ENCODE results near the gene TACC3.

TACC3 gene

DNA sequence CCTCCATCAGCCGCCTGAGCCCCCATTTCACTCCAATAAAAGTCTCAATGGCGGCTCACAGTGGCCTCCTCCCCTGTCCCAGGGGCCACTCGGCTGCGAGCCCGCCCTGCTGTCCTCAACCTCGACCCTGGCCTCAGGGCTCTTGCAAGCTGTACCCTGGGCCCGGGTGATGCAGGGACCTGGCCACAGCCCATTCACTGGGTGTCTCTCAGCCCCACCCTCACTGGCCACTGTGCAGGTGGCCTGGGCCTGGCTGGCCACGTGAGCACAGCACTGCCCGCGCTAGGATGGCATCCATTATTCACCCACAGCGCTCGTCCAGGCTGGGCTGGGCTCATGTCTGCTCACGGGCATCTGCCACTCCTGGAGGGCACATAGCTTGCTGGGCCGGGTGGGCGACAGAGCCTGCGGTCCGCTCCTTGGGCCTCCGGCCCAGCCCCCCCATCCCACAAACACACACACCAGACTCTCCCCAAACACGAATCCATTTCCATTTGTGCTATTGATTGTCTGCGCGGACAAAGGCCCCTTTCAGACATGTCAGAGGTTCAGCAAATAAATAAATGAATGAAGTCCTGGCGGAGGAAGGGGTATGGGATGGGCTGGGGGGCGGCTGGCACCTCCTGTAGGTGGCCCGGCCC is 55.3 kb downstream of the TACC3 start:
- DNase-seq (ENCODE audit: low spot score), result no peak

- DNase-seq (ENCODE audit: low spot score), result peak; percentile 97
These were observed 56.7 kb downstream of the TACC3 start for GRCh38 chr4:1777822-1778641.

DNA sequence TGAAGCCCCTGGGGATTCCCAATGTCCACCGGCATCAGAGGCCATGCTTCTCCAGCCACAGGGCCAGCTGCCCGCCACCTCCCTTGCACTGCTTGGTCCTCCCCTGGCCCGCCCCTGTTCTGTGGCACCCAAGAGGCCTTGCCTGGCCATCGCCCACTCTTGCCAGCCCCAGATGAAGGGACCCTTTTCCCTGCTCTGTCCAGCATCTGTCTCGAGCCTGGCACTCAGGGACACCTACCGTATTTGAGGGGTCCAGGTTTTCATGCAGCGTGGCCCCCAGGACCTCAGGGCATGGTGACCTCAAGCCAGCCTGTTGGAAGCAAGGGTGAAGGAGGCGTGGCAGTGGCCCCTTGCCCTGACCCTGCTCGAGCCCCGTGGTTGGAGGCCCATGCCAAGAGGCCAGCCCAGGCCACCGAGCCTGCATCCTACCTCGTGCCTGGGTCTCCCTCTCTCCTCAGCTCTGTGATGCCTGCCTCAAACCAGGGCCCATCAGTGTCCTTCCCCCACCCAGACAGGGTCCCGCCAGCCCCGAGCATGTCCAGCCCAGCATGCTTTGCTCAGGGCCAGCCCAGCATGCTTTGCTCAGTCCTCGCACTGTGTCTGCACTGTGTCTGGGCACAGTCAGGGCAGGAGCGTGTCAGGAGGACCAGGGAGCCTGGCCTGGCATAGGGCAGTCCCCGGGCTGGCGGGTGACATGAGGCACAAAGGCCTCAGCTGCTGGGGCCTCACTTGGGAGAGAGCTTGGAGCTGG is 57.5 kb downstream of the TACC3 start:
- DNase-seq (ENCODE audit: low spot score), result no peak

DNA sequence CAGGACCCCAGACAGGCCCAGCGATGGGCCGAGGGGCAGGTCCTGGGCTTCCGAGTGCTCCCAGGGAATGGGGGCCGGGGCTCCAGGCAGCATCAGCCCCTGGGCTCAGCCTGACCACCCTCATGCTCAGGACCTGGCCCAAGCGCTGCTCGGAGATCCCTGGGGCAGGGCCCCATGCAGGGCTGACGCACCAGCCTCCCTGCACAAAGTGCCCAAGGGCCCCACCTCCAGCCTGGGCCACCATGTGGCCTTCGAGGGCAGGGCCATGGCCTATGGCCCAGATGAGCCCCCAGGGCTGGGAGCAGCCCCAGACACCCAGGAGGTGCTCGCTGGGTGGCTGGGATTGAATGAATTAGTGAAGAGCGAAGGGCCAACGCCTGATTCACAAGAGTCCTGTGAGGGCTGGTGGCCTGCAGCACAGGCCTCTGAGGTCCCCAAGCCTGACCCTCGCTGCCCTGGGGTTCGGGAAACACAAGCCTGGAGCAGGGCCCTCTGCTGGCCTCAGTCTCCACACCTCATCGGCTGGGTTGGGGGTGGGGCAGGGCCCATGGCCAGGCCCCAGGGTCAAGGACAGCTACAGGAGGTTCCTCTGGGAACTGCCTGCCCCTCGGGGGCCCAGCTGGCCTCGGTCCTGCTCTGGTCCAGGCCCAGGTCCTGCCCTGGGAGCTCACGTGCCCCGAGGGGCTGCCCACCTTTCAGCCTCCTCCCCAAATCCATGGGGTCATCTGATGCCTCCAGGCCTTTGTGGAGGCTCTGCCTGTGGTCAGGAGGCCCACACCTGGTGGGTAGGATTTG is 58.5 kb downstream of the TACC3 start:
- no peak for DNase-seq (ENCODE audit: low spot score)

DNA sequence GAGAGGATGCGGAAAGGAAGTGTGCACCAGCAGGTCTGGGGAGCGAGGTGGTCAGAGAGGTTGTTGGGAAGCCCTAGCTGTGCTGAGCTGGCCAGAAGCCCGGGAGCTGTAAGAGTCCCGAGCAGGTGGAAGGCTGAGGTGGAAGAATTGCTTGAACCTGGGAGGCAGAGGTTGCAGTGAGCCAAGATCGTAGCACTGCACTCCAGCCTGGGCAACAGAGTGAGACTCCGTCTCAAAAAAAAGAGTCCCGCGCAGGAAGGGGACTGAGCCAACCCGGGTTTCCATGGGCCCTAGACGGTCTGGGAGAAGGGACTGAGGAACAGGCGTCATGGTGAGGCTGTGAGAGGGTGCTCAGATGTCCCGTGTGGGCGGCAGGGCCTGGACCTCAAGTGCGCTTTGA is 59.1 kb downstream of the TACC3 start:
- no peak for DNase-seq (ENCODE audit: low spot score)

DNA sequence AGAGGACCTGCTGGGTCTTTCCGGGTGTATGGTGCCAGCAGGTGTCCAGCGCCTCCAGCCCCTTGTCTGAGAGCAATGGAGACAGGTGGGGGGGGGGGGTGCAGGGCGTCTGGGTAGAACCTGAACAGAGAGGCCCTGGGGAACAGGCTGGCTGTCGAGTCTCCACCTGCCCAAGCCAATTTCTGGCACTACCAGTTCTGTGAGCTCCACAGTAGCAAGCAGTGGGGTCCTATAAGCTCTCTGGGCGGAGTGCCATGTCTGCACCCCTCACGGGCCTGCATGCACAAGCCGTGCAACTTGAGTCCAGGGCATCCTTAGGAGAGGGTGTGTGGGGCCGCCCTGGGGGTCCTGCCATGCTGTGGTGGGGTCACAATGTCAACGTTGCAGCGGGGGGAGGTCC is 61.7 kb downstream of the TACC3 start:
- no peak for DNase-seq (ENCODE audit: low spot score)

GRCh38 chr4:1783970-1784369 is 62.6 kb downstream of the TACC3 start:
- no peak for DNase-seq (ENCODE audit: low spot score)

GRCh38 chr4:1784395-1784788 is 63.1 kb downstream of the TACC3 start:
- DNase-seq (ENCODE audit: low spot score), result no peak

DNA sequence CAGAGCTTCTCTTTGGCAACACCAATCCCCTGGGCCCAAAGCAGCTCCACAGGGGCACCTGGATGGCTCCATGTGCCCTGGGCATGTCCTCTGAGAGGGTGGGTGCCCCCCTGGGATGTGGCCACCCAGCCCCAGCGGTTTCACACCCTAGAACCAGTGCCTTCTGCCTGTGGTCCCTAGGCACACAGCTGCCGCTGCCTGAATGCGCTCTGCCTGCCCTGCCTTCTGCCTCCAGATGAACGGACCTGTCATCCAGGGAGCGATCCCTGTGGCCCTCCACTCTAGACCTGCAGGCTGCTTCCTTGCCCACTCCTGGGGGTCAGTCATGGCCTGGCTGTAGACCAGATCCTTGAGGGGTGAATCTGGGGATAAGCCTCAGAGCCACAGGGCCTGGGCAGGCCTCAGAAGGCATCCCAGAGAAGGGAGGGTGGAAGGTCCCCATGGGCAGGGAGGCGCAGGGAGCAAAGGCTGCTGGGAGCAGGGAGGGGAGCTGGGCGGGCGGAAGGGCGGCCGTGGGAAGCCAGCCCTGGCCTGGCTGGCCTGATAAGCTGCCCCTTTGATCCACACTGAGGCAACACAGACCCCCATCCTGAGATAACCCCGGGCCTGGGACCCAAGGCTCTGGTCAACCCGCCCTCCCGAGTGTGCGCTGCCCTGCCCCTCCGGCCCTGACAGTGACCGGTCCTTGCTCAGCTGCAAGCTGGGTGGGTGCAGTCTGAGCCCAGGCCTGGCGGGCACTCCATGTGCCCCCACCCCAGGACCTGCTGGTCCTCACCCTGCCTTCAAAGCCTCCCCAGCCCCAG is 63.7 kb downstream of the TACC3 start:
- DNase-seq (ENCODE audit: low spot score), result no peak

DNA sequence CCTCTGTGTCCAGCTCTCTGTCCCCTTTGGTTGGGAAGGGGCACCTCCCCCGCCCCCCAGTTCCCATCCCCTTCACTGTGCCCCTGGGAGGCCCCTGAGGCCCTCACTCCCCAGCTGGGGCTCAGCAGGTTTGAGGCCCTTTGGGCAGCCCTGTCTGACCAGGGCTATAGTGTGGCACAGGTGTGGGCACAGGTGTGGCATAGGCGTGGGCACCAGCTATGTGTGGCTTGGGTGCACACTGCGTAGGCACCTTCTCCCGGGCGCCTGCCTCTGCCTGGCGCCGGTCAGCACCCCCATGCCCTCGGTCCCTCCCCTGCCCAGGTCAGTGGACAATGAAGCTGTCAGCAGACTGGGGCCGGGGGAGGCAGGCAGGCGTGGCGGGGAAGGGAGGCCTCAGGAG is 64.3 kb downstream of the TACC3 start:
- no peak for DNase-seq (ENCODE audit: low spot score)

GRCh38 chr4:1786544-1787362 is 65.4 kb downstream of the TACC3 start:
- DNase-seq (ENCODE audit: low spot score), result no peak

DNA sequence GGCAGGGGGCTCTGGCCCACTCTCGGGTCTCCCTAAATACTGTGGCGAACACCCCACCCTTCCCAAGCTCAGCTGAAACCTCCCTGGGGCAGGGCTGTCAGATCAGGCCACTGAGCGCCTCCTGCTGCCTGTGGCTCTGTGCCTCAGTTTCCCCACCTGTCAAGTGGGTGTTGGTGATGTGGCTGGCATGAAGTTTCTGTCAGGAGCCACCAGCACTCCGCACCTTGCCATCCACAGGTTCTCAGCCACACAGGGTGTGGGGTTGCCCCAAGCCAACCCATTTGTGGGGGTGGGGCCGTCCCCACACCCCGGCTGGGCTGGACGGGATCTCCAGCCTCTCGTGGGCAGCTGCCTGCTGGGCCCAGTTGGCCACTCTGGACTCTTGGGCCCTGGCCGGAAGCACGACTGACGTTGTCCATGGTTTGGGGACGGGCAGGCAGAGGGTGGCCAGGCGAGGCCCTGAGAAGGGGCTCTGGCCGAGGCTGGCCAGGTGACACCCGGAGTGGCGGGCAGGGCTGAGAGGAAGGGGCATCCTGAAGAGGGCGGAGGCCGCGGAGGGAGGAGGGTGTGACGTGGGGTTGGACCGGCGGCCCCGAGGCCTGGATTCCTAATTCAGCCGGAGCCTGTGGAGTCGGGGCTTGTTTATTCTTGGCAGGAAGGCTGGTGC is 66.2 kb downstream of the TACC3 start:
- DNase-seq (ENCODE audit: low spot score), result no peak

GRCh38 chr4:1788254-1788973 is 67.1 kb downstream of the TACC3 start:
- no peak for DNase-seq (ENCODE audit: low spot score)

- no peak for DNase-seq (ENCODE audit: low spot score)
These were observed 68.2 kb downstream of the TACC3 start for GRCh38 chr4:1789552-1789951.

- DNase-seq (ENCODE audit: low spot score), result no peak
These were observed 68.7 kb downstream of the TACC3 start for GRCh38 chr4:1790005-1790404.

DNA sequence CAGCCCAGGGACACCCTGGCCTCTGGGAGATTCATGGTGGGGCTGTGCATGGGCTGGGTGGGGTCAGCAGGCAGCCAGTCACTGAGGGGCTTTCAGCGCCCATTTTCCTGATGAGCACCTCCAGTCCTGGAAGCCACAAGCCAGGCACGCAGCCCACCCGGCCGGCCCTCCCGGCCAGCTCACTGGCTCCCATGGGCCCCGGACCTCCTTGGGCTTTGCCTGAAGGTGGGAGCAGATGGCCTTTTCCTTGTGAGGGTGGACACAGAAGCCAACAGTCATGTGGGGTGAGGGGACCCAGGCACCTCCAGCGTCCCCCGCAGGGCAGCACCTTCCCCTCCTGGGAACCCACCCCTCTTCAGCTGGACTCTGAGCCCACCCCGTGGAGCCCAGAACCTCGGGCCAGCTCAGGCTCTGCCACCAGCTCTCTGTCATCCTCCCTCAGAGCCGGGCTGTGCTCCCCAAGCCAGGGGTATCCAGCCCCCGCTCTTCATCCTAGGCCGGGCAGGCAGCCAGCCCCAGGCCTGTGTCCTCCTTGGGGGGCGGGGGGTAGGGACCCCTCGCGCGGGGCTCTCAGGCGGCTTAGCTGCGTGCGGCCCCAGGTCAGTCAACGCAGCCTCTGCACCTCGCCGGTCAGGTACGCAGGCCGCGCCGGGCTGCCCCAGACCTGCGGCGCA is 71.0 kb downstream of the TACC3 start:
- DNase-seq (ENCODE audit: low spot score), result no peak

- peak; percentile 84 for DNase-seq (ENCODE audit: low spot score)
These were observed 71.6 kb downstream of the TACC3 start, which contains the start of gene FGFR3 for GRCh38 chr4:1792832-1793495. TSS of gene FGFR3 (plus strand) at chr4:1793293. CDS start at chr4:1793935, 642 bp downstream.

DNA sequence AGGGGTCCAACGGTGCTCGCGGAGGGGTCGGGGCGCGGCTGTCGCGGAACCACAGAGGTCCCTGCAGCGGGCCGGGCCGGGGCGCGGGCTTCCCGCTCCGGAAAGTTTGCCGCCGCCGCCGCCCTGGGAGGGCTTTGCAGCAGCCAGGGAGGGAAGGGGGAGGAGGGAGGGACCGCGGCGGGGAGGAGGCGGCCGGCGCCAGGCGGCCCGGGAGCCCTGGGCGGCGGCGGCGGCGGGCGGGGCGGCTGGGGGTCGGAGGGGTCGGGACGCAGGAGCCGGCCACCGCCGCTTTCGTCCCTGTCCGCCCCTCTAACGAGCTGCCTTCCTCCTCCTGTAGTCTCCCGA is 72.1 kb downstream of the TACC3 start:
- peak; percentile 74 for DNase-seq (ENCODE audit: low spot score)

All from ecto neural progenitor cell (in vitro differentiated cells).